H1 (cell line): ENCODE data around the gene KCNK2. TPM values are rescaled to one million over a fixed set of nuclear protein-coding genes. Genes with fewer than 3 reads are reported as not detected.

Source experiments
- CTCF ChIA-PET: fragments of 300-600 bp; sonication (Branson Sonifier 250); formaldehyde crosslinking; loops from one replicate; lab custom pipeline; 2021; ENCODE audit not compliant: partially characterized antibody; lab: Charles Lee
- POLR2A ChIA-PET: fragments of 300-600 bp; sonication (Branson Sonifier 250); formaldehyde crosslinking; loops from one replicate; lab custom pipeline; 2021; ENCODE audit warnings: inconsistent platforms; ENCODE audit not compliant: partially characterized antibody; lab: Charles Lee
- DNase-seq, 2 experiments: peaks; one replicate each; pipeline versions ENCODE4 v3.0.0 to v3.0.0-alpha.2; 2010 to 2022; ENCODE audit warnings: low spot score in 2 of 2, low read depth in 1 of 2, mixed read lengths in 1 of 2
- FAIRE-seq: peaks from 2 replicates; lab custom pipeline; 2011; peaks lifted over from hg19 to GRCh38; lab: Jason Lieb, UNC
- H2AFZ ChIP-seq: 2 replicates; pipeline ENCODE4 v1.8.1; 2012; ENCODE audit warnings: low read length, inconsistent platforms
- H2AK5ac ChIP-seq: 2 replicates; pipeline ENCODE4 v1.6.1; 2013; ENCODE audit warnings: low read depth, low read length
- H2BK120ac ChIP-seq: replicated peaks from 2 replicates; pipeline ENCODE3; 2013; ENCODE audit warnings: low read depth, low read length, inconsistent platforms
- H2BK12ac ChIP-seq: 2 replicates; pipeline ENCODE4 v1.6.1; 2013; ENCODE audit warnings: low read depth, low read length
- H2BK15ac ChIP-seq: 2 replicates; pipeline ENCODE4 v1.6.1; 2013; ENCODE audit warnings: low read length
- H2BK20ac ChIP-seq: 2 replicates; pipeline ENCODE4 v1.6.1; 2013; ENCODE audit warnings: low read length
- H2BK5ac ChIP-seq: 2 replicates; pipeline ENCODE4 v1.6.1; 2013; ENCODE audit warnings: low read depth, low read length
- H3K14ac ChIP-seq: 2 replicates; pipeline ENCODE4 v1.6.1; 2013; ENCODE audit warnings: inconsistent platforms; ENCODE audit not compliant: insufficient read length
- H3K18ac ChIP-seq: 2 replicates; pipeline ENCODE4 v1.6.1; 2013; ENCODE audit warnings: low read length; ENCODE audit errors: extremely low read depth
- H3K23ac ChIP-seq: 2 replicates; pipeline ENCODE4 v1.6.1; 2013; ENCODE audit warnings: inconsistent platforms; ENCODE audit not compliant: insufficient read length
- H3K23me2 ChIP-seq: 2 replicates; pipeline ENCODE4 v1.6.1; 2013; ENCODE audit warnings: low read depth, low read length
- H3K27ac ChIP-seq: 2 replicates; pipeline ENCODE4 v1.6.1; 2011; ENCODE audit warnings: low read depth, low read length, inconsistent platforms
- H3K27me3 ChIP-seq, 4 experiments: replicated peaks in 1 of 4; 1 replicate in 1 of 4; 2 replicates in 3 of 4; pipeline versions ENCODE4 v1.6.1 to v1.8.1; 2011 to 2013; ENCODE audit warnings: low read length in 3 of 4, mild to moderate bottlenecking in 3 of 4, inconsistent platforms in 2 of 4, mixed read lengths in 2 of 4, moderate library complexity in 1 of 4; ENCODE audit not compliant: control insufficient read depth in 3 of 4, insufficient read depth in 3 of 4; ENCODE audit errors: extremely low read depth in 1 of 4
- H3K36me3 ChIP-seq, 4 experiments: 2 replicates each; pipeline versions ENCODE4 v1.6.1 to v1.8.1; 2011 to 2013; ENCODE audit warnings: mild to moderate bottlenecking in 4 of 4, low read length in 3 of 4, moderate library complexity in 2 of 4, control low read depth in 1 of 4, inconsistent platforms in 1 of 4; ENCODE audit not compliant: insufficient read depth in 4 of 4, control insufficient read depth in 2 of 4
- H3K4ac ChIP-seq: replicated peaks from 2 replicates; pipeline ENCODE3; 2013; ENCODE audit warnings: low read length, low read depth, mixed read lengths, inconsistent platforms; ENCODE audit not compliant: insufficient read length
- H3K4me1 ChIP-seq, 4 experiments: replicated peaks in 1 of 4; 1 replicate in 1 of 4; 2 replicates in 3 of 4; pipeline versions ENCODE4 v1.6.1 to v1.8.1; 2011 to 2013; ENCODE audit warnings: low read length in 3 of 4, inconsistent platforms in 2 of 4, mixed read lengths in 1 of 4; ENCODE audit not compliant: insufficient read depth in 4 of 4, control insufficient read depth in 3 of 4
- H3K4me2 ChIP-seq, 2 experiments: 2 replicates each; pipeline versions ENCODE4 v1.6.1 to v1.8.1; 2011 to 2013; ENCODE audit warnings: low read depth in 2 of 2, low read length in 2 of 2, control low read depth in 1 of 2, inconsistent platforms in 1 of 2, mild to moderate bottlenecking in 1 of 2; ENCODE audit not compliant: insufficient read depth in 1 of 2
- H3K4me3 ChIP-seq, 4 experiments: fragments of 200-600, 300-600 bp in 1 of 4; sonication (generic), shearing (Covaris generic), sonication (Bioruptor Twin) in 1 of 4; 2 replicates each; pipeline versions ENCODE4 v1.5.1 to v1.8.1; 2011 to 2016; ENCODE audit warnings: low read length in 4 of 4, low read depth in 3 of 4, control low read depth in 2 of 4, inconsistent platforms in 2 of 4, mild to moderate bottlenecking in 2 of 4, mixed read lengths in 1 of 4, moderate library complexity in 1 of 4; ENCODE audit not compliant: insufficient read depth in 2 of 4; ENCODE audit errors: extremely low read depth in 1 of 4
- H3K56ac ChIP-seq: replicated peaks from 2 replicates; pipeline ENCODE3; 2013; ENCODE audit warnings: low read depth, mild to moderate bottlenecking, mixed read lengths, low read length, inconsistent platforms; ENCODE audit not compliant: insufficient read length
- H3K79me1 ChIP-seq: 2 replicates; pipeline ENCODE4 v1.6.1; 2013; ENCODE audit warnings: low read depth, low read length, control low read depth
- H3K79me2 ChIP-seq, 2 experiments: 2 replicates each; pipeline versions ENCODE4 v1.6.1 to v1.8.1; 2012 to 2013; ENCODE audit warnings: low read length in 2 of 2, mild to moderate bottlenecking in 2 of 2, inconsistent platforms in 1 of 2; ENCODE audit not compliant: insufficient read depth in 2 of 2, control insufficient read depth in 1 of 2
- H3K9ac ChIP-seq, 4 experiments: replicated peaks in 1 of 4; 1 replicate in 1 of 4; 2 replicates in 3 of 4; pipeline versions ENCODE4 v1.6.1 to v1.8.1; 2011 to 2013; ENCODE audit warnings: low read depth in 3 of 4, low read length in 3 of 4, control low read depth in 2 of 4, mild to moderate bottlenecking in 2 of 4, moderate library complexity in 2 of 4, inconsistent platforms in 1 of 4; ENCODE audit errors: extremely low read depth in 1 of 4
- H3K9me3 ChIP-seq, 2 experiments: 2 replicates each; pipeline versions ENCODE4 v1.6.1 to v1.8.1; 2012 to 2013; ENCODE audit warnings: mild to moderate bottlenecking in 2 of 2, moderate library complexity in 2 of 2, control low read depth in 1 of 2, inconsistent platforms in 1 of 2, low read depth in 1 of 2, low read length in 1 of 2, mixed read lengths in 1 of 2; ENCODE audit not compliant: insufficient read depth in 2 of 2
- H4K20me1 ChIP-seq, 2 experiments: replicated peaks in 1 of 2; 2 replicates each; pipeline versions ENCODE3 to v1.8.1; 2011 to 2013; ENCODE audit warnings: inconsistent platforms in 2 of 2, low read length in 2 of 2, mild to moderate bottlenecking in 1 of 2; ENCODE audit not compliant: insufficient read depth in 2 of 2, control insufficient read depth in 1 of 2
- H4K5ac ChIP-seq: 2 replicates; pipeline ENCODE4 v1.6.1; 2013; ENCODE audit warnings: low read length, low read depth, mixed read lengths, inconsistent platforms; ENCODE audit not compliant: insufficient read length
- H4K8ac ChIP-seq: 2 replicates; pipeline ENCODE4 v1.8.0; 2013; ENCODE audit warnings: mild to moderate bottlenecking, moderate library complexity, low read length, inconsistent platforms; ENCODE audit not compliant: insufficient read depth; ENCODE audit errors: extremely low read depth
- H4K91ac ChIP-seq: replicated peaks from 2 replicates; pipeline ENCODE3; 2013; ENCODE audit warnings: low read length, mixed read lengths, inconsistent platforms; ENCODE audit not compliant: insufficient read length
- MAX ChIP-seq: IDR thresholded peaks from 2 replicates; pipeline ENCODE4 v1.6.1; 2012; ENCODE audit warnings: inconsistent platforms
- WGBS, 2 experiments: shearing (Covaris generic) in 1 of 2; methylation state at CpG; one replicate each; pipeline versions ENCODE4 v1.1.6 to v1.1.7; 2013 to 2015; ENCODE audit warnings: low lambda C conversion rate in 2 of 2, mixed read lengths in 2 of 2, inconsistent platforms in 1 of 2, low coverage in 1 of 2, missing lambda C conversion rate in 1 of 2; ENCODE audit not compliant: insufficient replicate concordance in 2 of 2, insufficient coverage in 1 of 2, insufficient read length in 1 of 2; ENCODE audit errors: extremely low coverage in 1 of 2, missing lambda C conversion rate in 1 of 2; 5-methylcytosine and 5-hydroxymethylcytosine counted together
- polyA plus RNA-seq, 7 experiments: library from polyadenylated mRNA; depleted of rRNA in 3 of 7; stranded (reverse) in 5 of 7; unstranded in 2 of 7; fragments of >200 nt in 5 of 7; fragments of 200-250 nt in 2 of 7; gene quantifications; 1 replicate in 5 of 7; 2 replicates in 1 of 7; 4 replicates in 1 of 7; pipeline versions ENCODE4 v1.2.1 to v1.2.3, GENCODE V29; 2011 to 2013; ENCODE audit warnings: missing spikeins in 2 of 7, mixed read lengths in 2 of 7
- total RNA-seq: library from RNA; stranded (reverse); fragmentation: NEBNext Ultra II Directional; extraction: Animal tissue kit (Norgen Biotek cat#: 25700); gene quantifications from 2 replicates; pipeline ENCODE4 v1.2.1, GENCODE V29; 2021

The KCNK2 gene
- total and polyA plus RNA-seq, 2 of the 8 experiments (the other 6 are each of a cell fraction or from before 2014, with no cell fraction given) = 0.59 to 1.2 TPM

GRCh38 chr1:215260711-215261110 lies 178.2 kb downstream of the KCNK2 start:
- Histone ChIP-seq H2BK120ac (no peak overlapping the region), H3K18ac (no peak overlapping the region), H2BK15ac (no peak overlapping the region), H3K4me3 (no peak overlapping the region), H2BK5ac (no peak overlapping the region), H3K4ac (no peak overlapping the region), H3K27ac (no peak overlapping the region), H3K79me2 (no peaks in the 10 kb centered on the region), H2AFZ (no peak overlapping the region), H3K56ac (no peak overlapping the region), H3K36me3 (no peaks in the 10 kb centered on the region), H3K9me3 (no peaks in the 10 kb centered on the region), H3K27me3 (no peaks in the 10 kb centered on the region), H3K9ac (no peak overlapping the region), H4K91ac (no peak overlapping the region), H2AK5ac (no peak overlapping the region), H4K5ac (no peak overlapping the region), H2BK12ac (no peak overlapping the region), H3K23ac (no peak overlapping the region), H2BK20ac (no peak overlapping the region), H4K20me1 (no peaks in the 10 kb centered on the region), H3K4me2 (no peak overlapping the region), H3K79me1 (no peaks in the 10 kb centered on the region), H3K4me1 (0 out of 7 replicates have a peak, but pooled peaks cover 0 to 3% (median 0%) of the 10 kb centered on the region in 4 experiments), H4K8ac (no peak overlapping the region), H3K23me2 (no peaks in the 10 kb centered on the region), H3K14ac (no peak overlapping the region)
- ChIA-PET POLR2A (no interaction called here), CTCF (interaction anchor here (1.0 to 1.5 kb wide), 2 partner anchors 11 to 17 kb away, joined by 3 to 5 read pairs; no protein-coding TSS in a partner anchor)
- no peak for TF ChIP-seq MAX
- DNase-seq = no peak
- WGBS, 2 experiments = 93% methylated on average over 5 of the region's 5 CpGs; no CpG with 5 or more reads in 1 of the 2 experiments
- FAIRE-seq = no peak
